SJCRH30 (cell line): Measurements from ENCODE around the gene FCRL5. TPM values are rescaled to one million over a fixed set of nuclear protein-coding genes. Genes with fewer than 3 reads are reported as not detected.

Source experiments
- total RNA-seq: library from RNA; depleted of rRNA; stranded (reverse); fragments of >200 nt; shearing (Covaris generic); gene quantifications from 2 replicates; pipeline ENCODE4 v1.2.3, GENCODE V29; 2014; rRNA removed

FCRL5 gene
- total RNA-seq, 1 experiment from 2014 or later: 0.02 TPM

Other genes with a start within 250 kb of the FCRL5 start
- gene FCRL4, start 45.6 kb upstream of the FCRL5 start, total RNA-seq: not detected in 2 replicates
- not detected in 2 replicates for gene FCRL3, start 148.3 kb upstream of the FCRL5 start, total RNA-seq
- gene FCRL2, start 224.6 kb upstream of the FCRL5 start, total RNA-seq: not detected in 2 replicates